Measurements from ENCODE around the gene ZNF740.
"Not testable (repeated sequence)": the region's sequence is repeated elsewhere in the genome, so short reads cannot be mapped to it uniquely, and the experiment has no call there.

The ZNF740 gene

GRCh38 chr12:53147653-53148052, 32.9 kb upstream of the ZNF740 start:
- H3K4me3 ChIP-seq: no peak overlapping the region
- no peak for TF ChIP-seq CTCF (IDR thresholded peaks at IDR 0.05)
- DNase-seq (ENCODE audit: low spot score): no peak
- H3K27ac ChIP-seq: no peak overlapping the region

- no peak overlapping the region for H3K4me3 ChIP-seq
- DNase-seq (ENCODE audit: low spot score): no peak
- no peak for TF ChIP-seq CTCF (IDR thresholded peaks at IDR 0.05)
- no peak overlapping the region for H3K27ac ChIP-seq
These were observed 29.5 kb upstream of the ZNF740 start for GRCh38 chr12:53151039-53151438.

- Histone ChIP-seq H3K4me3 (no peak overlapping the region), H3K27ac (no peak overlapping the region)
- TF ChIP-seq CTCF (IDR thresholded peaks at IDR 0.05): no peak
- no peak for DNase-seq (ENCODE audit: low spot score)
These were observed 28.1 kb upstream of the ZNF740 start for GRCh38 chr12:53152390-53152789.

- TF ChIP-seq CTCF (IDR thresholded peaks at IDR 0.05): peak; percentile 98
- DNase-seq (ENCODE audit: low spot score): peak; percentile 87
- Histone ChIP-seq H3K4me3 (no peak overlapping the region), H3K27ac (peak overlapping the region; percentile 82 to 90)
These were observed 21.2 kb upstream of the ZNF740 start for GRCh38 chr12:53159195-53159839.

GRCh38 chr12:53160000-53160399, 20.5 kb upstream of the ZNF740 start:
- Histone ChIP-seq H3K4me3 (no peak overlapping the region), H3K27ac (peak overlapping the region in 1 of 2 donors; percentile 90)
- DNase-seq (ENCODE audit: low spot score): no peak
- TF ChIP-seq CTCF (IDR thresholded peaks at IDR 0.05): no peak

GRCh38 chr12:53160673-53161072, 19.8 kb upstream of the ZNF740 start:
- H3K27ac ChIP-seq: no peak overlapping the region
- no peak for DNase-seq (ENCODE audit: low spot score)
- no peak overlapping the region for H3K4me3 ChIP-seq
- TF ChIP-seq CTCF (IDR thresholded peaks at IDR 0.05): no peak

- TF ChIP-seq CTCF (IDR thresholded peaks at IDR 0.05): no peak
- Histone ChIP-seq H3K27ac (no peak overlapping the region), H3K4me3 (no peak overlapping the region)
- DNase-seq (ENCODE audit: low spot score): no peak
These were observed 19.2 kb upstream of the ZNF740 start for GRCh38 chr12:53161119-53161911.

- H3K27ac ChIP-seq; DNase-seq (ENCODE audit: low spot score); H3K4me3 ChIP-seq: not testable (repeated sequence)
These were observed 17.5 kb upstream of the ZNF740 start for GRCh38 chr12:53163008-53163407.
